ENCODE results near the gene CRIP1. TPM values are rescaled to one million over a fixed set of nuclear protein-coding genes. Genes with fewer than 3 reads are reported as not detected.

The CRIP1 gene
- polyA plus RNA-seq, 10 donors = 27.5 to 85.2 (median 44.3) TPM

- peak in 1 of 3 donors; percentile 69 for DNase-seq
Observed at GRCh38 chr14:105491366-105491973, 4.8 kb downstream of the CRIP1 start.

GRCh38 chr14:105492031-105492970 is 5.6 kb downstream of the CRIP1 start:
- no peak for DNase-seq

GRCh38 chr14:105492971-105493871 is 6.5 kb downstream of the CRIP1 start:
- peak in 1 of 3 donors; percentile 14 for DNase-seq

GRCh38 chr14:105493921-105494605 is 7.4 kb downstream of the CRIP1 start:
- DNase-seq = peak in 1 of 3 donors; percentile 12

GRCh38 chr14:105494606-105494929 is 7.9 kb downstream of the CRIP1 start:
- no peak for DNase-seq

- peak in 1 of 3 donors; percentile 5 for DNase-seq
Observed at GRCh38 chr14:105495101-105495989, 8.7 kb downstream of the CRIP1 start.

- DNase-seq = no peak
Observed at GRCh38 chr14:105495990-105496830, 9.5 kb downstream of the CRIP1 start.

- no peak for DNase-seq
Observed at GRCh38 chr14:105496831-105497591, 10.3 kb downstream of the CRIP1 start.

- DNase-seq = no peak
Observed at GRCh38 chr14:105497671-105498429, 11.2 kb downstream of the CRIP1 start.

- DNase-seq = no peak
Observed at GRCh38 chr14:105498430-105499255, 12.0 kb downstream of the CRIP1 start.

GRCh38 chr14:105499256-105500035 is 12.8 kb downstream of the CRIP1 start:
- no peak for DNase-seq

- no peak for DNase-seq
Observed at GRCh38 chr14:105500036-105500725, 13.5 kb downstream of the CRIP1 start.

GRCh38 chr14:105500726-105501101 is 14.0 kb downstream of the CRIP1 start:
- DNase-seq = no peak

- DNase-seq = no peak
Observed at GRCh38 chr14:105501504-105502291, 15.0 kb downstream of the CRIP1 start.
